Hepatocyte (in vitro differentiated cells): ENCODE measurements around the gene PGA3. TPM values are rescaled to one million over a fixed set of nuclear protein-coding genes. Genes with fewer than 3 reads are reported as not detected.
"Not testable (repeated sequence)": the region's sequence is repeated elsewhere in the genome, so short reads cannot be mapped to it uniquely, and the experiment has no call there.

ENCODE experiments used
- DNase-seq: peaks from one replicate; pipeline ENCODE4 v3.0.0-alpha.2; 2016; ENCODE audit warnings: low spot score
- H2AFZ ChIP-seq: fragments of 200-600 bp; sonication (generic); 2 replicates; pipeline ENCODE4 v1.6.0; 2016; ENCODE audit warnings: antibody characterized with exemption, mild to moderate bottlenecking
- H3K27ac ChIP-seq: fragments of 200-600 bp; sonication (generic); 2 replicates; pipeline ENCODE4 v1.5.1; 2016; ENCODE audit warnings: mild to moderate bottlenecking
- H3K27me3 ChIP-seq: fragments of 200-600 bp; sonication (generic); 2 replicates; pipeline ENCODE4 v1.6.1; 2016
- H3K36me3 ChIP-seq: fragments of 200-600 bp; sonication (generic); replicated peaks from 2 replicates; pipeline ENCODE4 v1.5.1; 2016; ENCODE audit warnings: low read depth; ENCODE audit not compliant: insufficient read depth
- H3K4me1 ChIP-seq: fragments of 200-600 bp; sonication (generic); 2 replicates; pipeline ENCODE4 v1.5.1; 2016; ENCODE audit warnings: mild to moderate bottlenecking, moderate library complexity; ENCODE audit not compliant: insufficient read depth
- H3K4me2 ChIP-seq: fragments of 200-600 bp; sonication (generic); 2 replicates; pipeline ENCODE4 v1.6.0; 2016
- H3K4me3 ChIP-seq: fragments of 200-600 bp; sonication (generic); 2 replicates; pipeline ENCODE4 v1.5.1; 2016; ENCODE audit warnings: mild to moderate bottlenecking
- H3K79me2 ChIP-seq: fragments of 200-600 bp; sonication (generic); 2 replicates; pipeline ENCODE4 v1.6.0; 2017; ENCODE audit warnings: mild to moderate bottlenecking
- H3K9me2 ChIP-seq: fragments of 200-600 bp; sonication (generic); replicated peaks from 2 replicates; pipeline ENCODE4 v1.6.0; 2017; ENCODE audit warnings: mild to moderate bottlenecking; ENCODE audit not compliant: insufficient read depth
- H3K9me3 ChIP-seq: fragments of 200-600 bp; sonication (generic); 2 replicates; pipeline ENCODE4 v1.5.1; 2016; ENCODE audit warnings: low read depth, mild to moderate bottlenecking
- H4K20me1 ChIP-seq: fragments of 200-600 bp; sonication (generic); 2 replicates; pipeline ENCODE4 v1.6.0; 2016; ENCODE audit warnings: mild to moderate bottlenecking; ENCODE audit not compliant: insufficient read depth, poor library complexity, severe bottlenecking
- WGBS: methylation state at CpG from one replicate; pipeline ENCODE4 v1.1.6; 2016; ENCODE audit warnings: low lambda C conversion rate; ENCODE audit errors: missing lambda C conversion rate; 5-methylcytosine and 5-hydroxymethylcytosine counted together
- polyA plus RNA-seq: library from polyadenylated mRNA; unstranded; fragments of >200 nt; fragmentation: Nextera tagmentation; extraction: Ambion mirVana; gene quantifications from 2 replicates; pipeline ENCODE4 v1.2.1, GENCODE V29; 2016
- total RNA-seq: library from RNA; depleted of rRNA; stranded (reverse); fragments of >200 nt; gene quantifications from 2 replicates; pipeline ENCODE4 v1.2.3, GENCODE V29; 2014

The PGA3 gene
- total and polyA plus RNA-seq, 2 experiments from 2014 or later, result 0.27 to 1.4 TPM

DNA sequence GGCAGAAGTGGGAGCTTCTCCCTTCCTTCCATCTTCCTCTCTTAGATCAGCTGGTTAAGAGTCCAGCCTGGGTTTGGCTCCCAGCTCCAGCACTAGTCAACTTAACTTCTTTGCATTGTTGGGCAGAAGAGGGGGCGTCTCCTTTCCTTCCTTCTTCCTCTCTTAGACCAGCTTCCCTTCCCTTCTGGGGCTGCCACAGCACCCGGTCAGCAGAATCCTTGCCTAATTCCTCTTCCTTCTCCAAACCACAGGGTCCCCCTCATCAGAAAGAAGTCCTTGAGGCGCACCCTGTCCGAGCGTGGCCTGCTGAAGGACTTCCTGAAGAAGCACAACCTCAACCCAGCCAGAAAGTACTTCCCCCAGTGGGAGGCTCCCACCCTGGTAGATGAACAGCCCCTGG, 19.4 kb downstream of the PGA3 start:
- H3K36me3 ChIP-seq, DNase-seq, H3K9me2 ChIP-seq, H3K4me1 ChIP-seq, H2AFZ ChIP-seq, H3K4me2 ChIP-seq, H4K20me1 ChIP-seq, H3K27me3 ChIP-seq, H3K27ac ChIP-seq, H3K79me2 ChIP-seq, H3K9me3 ChIP-seq, H3K4me3 ChIP-seq: not testable (repeated sequence)
- no CpG with 5 or more reads among the region's 5 CpGs for WGBS

DNA sequence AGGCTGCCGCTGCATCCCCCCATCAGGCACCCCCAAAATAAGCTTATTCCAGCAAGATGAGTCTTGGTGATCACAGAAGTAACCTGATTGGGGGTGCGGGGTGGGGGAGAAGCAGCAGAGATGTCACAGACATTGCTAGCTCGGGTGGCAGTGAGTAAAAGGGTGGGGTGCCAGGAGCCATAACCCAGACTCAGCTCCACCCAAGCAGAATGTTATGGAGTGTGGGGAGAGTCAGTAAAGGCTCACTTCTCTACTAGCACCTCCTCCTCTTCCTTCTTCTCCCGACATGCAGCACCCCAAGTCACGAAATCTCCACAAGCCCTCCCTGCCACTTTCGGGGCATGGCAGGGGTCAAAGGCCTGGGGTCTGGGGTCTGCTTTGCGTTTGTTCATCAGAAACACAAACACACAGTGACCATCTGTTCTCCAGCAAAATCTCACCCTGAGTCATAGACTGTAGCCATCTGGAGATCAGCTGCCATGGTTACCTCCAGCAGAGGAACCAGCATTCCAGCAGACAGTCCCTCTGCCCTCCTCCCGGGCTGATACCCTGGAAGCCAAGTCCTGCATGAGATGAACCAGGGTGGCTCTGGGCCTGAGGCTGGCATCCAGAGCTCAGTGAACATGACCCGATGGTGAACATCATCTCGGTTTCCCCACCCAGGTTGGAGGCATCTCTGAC, 23.3 kb downstream of the PGA3 start:
- not testable (repeated sequence) for H3K4me1 ChIP-seq, H3K9me2 ChIP-seq, H3K36me3 ChIP-seq, H4K20me1 ChIP-seq, H3K27me3 ChIP-seq, H3K4me3 ChIP-seq, DNase-seq, H3K27ac ChIP-seq, H2AFZ ChIP-seq, H3K4me2 ChIP-seq, H3K9me3 ChIP-seq, H3K79me2 ChIP-seq
- WGBS, result no CpG with 5 or more reads among the region's 10 CpGs

DNA sequence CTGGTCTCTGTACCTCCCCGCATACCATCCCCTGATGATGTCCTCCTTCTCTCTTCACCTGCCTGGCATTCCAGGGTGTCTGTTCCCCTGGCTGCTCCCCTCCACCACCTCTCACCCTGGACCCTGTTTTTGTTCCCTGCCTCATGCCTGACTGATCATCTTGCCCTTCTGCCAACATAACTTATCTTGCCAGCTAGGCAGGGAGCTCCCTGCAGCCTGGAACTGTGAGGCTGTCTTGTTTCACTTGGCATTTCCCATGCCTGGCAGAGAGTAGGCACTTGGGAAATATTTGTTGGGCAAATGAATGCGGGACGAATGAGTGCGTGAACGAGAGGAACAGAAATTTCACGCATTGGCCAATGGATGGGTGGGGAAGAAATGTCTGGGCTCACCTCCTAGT, 26.1 kb downstream of the PGA3 start:
- not testable (repeated sequence) for H4K20me1 ChIP-seq, DNase-seq, H3K9me3 ChIP-seq, H3K79me2 ChIP-seq, H2AFZ ChIP-seq, H3K36me3 ChIP-seq, H3K9me2 ChIP-seq, H3K4me3 ChIP-seq, H3K27ac ChIP-seq, H3K4me2 ChIP-seq, H3K27me3 ChIP-seq, H3K4me1 ChIP-seq
- WGBS, result no CpG with 5 or more reads among the region's 6 CpGs

DNA sequence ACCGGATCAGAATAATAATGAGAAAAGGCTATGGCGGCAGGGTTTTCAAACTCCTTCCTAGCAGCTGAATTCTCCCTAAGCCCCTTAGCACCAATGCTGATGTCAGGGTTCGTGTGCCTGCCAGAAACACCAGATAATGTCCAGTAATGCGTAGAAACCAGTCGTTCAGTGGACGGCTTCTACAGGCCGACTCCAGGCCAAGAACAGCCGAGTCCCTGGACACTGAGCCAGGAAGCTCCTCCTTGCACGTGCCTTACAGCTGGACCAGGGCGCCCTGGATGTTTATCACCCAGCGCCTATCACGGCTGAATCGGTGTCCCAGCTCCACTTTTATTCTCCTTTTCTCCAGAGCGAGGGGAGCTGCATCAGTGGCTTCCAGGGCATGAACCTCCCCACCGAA, 27.7 kb downstream of the PGA3 start:
- WGBS, result no CpG with 5 or more reads among the region's 15 CpGs
- not testable (repeated sequence) for H3K27me3 ChIP-seq, H3K9me3 ChIP-seq, H3K79me2 ChIP-seq, H3K4me1 ChIP-seq, H3K27ac ChIP-seq, H3K9me2 ChIP-seq, H3K4me2 ChIP-seq, H3K4me3 ChIP-seq, H3K36me3 ChIP-seq, DNase-seq, H4K20me1 ChIP-seq, H2AFZ ChIP-seq

DNA sequence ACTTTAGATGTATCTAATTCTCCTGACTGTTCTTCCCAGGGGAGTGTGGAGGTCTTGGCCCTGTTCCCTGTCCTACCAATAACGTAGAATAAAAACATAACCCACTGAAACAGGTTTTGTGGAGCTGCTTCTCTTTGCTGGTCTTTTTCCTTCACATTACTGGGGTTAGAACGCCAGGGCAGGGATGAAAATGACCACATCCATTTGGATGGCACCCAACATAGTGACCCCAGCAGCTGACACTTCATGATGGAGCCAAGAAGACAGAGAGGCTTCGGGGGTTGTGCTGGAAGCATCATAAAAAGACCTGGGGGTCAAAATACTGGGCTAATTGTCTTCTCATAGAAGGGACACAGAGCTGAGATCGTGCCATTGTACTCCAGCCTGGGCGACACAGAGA, 28.3 kb downstream of the PGA3 start:
- not testable (repeated sequence) for H3K27me3 ChIP-seq, H3K79me2 ChIP-seq

DNA sequence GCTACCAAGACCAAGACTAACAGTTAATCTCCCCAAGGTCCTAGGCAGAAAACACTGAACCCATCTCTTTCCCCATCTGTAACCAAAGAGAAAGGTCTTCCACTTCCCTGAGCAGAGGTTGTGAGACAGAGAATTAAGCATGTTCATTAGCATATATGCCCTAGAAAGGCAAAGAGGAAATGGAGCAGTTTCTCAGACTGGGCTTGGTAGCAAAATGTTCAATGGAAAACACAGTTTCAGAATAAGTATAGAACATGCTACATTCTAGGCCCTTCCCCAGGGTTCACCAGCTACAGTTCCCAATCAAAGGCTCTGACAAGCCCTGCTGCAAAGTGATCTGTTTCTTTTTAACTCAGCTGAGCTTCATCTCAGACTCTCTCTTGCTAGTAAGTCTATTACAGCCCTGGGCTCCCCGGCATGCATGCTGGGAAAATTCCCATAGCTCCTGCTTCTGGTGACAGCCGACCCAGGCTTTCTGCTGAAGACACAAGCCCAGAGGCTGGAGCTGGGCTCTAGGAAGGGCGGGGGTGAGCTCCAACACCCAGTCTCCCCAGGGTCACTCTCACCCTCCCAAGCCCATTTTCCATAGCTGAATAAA, 29.3 kb downstream of the PGA3 start:
- not testable (repeated sequence) for H3K4me2 ChIP-seq, H3K9me2 ChIP-seq, H3K27me3 ChIP-seq, H3K27ac ChIP-seq, H3K79me2 ChIP-seq, H3K4me1 ChIP-seq, H3K4me3 ChIP-seq, H4K20me1 ChIP-seq, H3K9me3 ChIP-seq, H2AFZ ChIP-seq, H3K36me3 ChIP-seq, DNase-seq
- no CpG with 5 or more reads among the region's 3 CpGs for WGBS

More for the DNA sequence above, 28.3 kb downstream of the PGA3 start:
- not testable (repeated sequence) for H3K4me3 ChIP-seq, H2AFZ ChIP-seq, H3K4me2 ChIP-seq, H3K4me1 ChIP-seq, H3K27ac ChIP-seq, H3K9me2 ChIP-seq, H3K9me3 ChIP-seq, H4K20me1 ChIP-seq, DNase-seq, H3K36me3 ChIP-seq
- 92% methylated on average over 3 of the region's 5 CpGs for WGBS

DNA sequence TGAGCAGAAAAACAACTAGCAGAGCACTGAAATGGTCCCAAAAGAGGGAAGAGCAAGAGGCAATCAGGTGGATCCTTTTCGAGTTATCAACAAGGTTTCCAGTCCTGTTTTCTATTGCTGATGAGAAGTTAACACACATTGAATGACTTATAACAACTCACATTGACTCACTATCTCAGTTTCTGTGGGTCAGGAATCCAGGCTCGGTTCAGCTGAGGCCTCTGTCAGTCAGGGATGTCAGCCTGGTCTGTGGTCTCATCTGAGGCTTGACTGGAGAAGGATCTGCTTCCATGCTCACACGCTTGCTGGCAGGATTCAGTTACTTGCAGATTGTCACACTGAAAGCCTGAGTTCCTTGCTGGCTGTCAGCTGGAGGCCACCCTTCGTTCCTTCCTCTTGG, 33.8 kb downstream of the PGA3 start:
- no CpG with 5 or more reads among the region's 4 CpGs for WGBS
- not testable (repeated sequence) for H2AFZ ChIP-seq, H3K79me2 ChIP-seq, DNase-seq, H3K4me1 ChIP-seq, H3K4me2 ChIP-seq, H4K20me1 ChIP-seq, H3K36me3 ChIP-seq, H3K9me2 ChIP-seq, H3K27me3 ChIP-seq, H3K9me3 ChIP-seq, H3K27ac ChIP-seq, H3K4me3 ChIP-seq

DNA sequence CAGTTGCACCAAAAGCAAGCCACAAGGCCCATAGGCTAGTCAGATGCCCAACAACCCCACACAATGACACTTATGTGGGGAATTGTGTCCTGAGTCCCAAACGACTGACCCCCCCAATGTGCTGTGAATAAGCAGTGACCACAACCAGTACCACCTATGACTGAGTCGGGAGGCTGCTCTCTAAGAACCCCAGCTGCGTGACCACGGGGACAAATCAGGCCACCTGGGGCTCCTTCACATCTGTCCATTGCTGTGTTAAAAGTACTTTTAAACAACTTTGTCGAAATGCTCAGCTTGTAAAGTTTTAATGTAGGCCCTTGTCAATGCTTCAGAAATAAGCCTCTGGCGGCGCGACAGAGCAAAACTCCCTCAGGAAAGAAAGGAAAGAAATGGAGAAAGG, 37.0 kb downstream of the PGA3 start:
- H3K27me3 ChIP-seq, H3K27ac ChIP-seq, H2AFZ ChIP-seq, H4K20me1 ChIP-seq, H3K4me3 ChIP-seq, H3K4me2 ChIP-seq, H3K79me2 ChIP-seq, DNase-seq, H3K9me3 ChIP-seq, H3K9me2 ChIP-seq, H3K4me1 ChIP-seq, H3K36me3 ChIP-seq: not testable (repeated sequence)
- WGBS, result 55% methylated on average over 8 of the region's 8 CpGs

DNA sequence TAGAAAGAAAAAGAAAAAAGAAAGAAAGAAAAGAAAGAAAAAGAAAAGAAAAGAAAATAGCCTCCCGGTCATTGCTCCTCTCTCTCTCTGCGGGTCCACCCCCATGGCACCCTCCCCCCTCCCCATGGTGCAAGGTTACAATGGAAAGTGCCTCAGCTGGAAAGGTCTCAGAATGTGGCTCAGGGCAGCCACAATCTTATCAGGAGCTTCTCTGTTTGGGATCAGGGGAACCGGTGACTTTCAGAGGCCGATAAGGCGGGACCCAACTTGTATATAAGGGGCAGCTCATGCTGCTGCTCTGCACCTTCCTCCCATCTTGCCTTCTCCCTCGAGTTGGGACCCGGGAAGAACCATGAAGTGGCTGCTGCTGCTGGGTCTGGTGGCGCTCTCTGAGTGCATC, 37.6 kb downstream of the PGA3 start, which contains the start of gene PGA5:
Gene PGA5 (plus strand): TSS at position 301 of the 400 bp plus-strand sequence. CDS start 52 bp downstream, at position 353.
- not testable (repeated sequence) for H3K9me2 ChIP-seq, H3K27me3 ChIP-seq, H2AFZ ChIP-seq, H3K9me3 ChIP-seq, H3K4me1 ChIP-seq, H3K27ac ChIP-seq, H3K4me2 ChIP-seq, H4K20me1 ChIP-seq, H3K79me2 ChIP-seq, H3K4me3 ChIP-seq, H3K36me3 ChIP-seq, DNase-seq
- no CpG with 5 or more reads among the region's 8 CpGs for WGBS
